HEK293 (cell line): ENCODE results near the gene XPO5.

Source experiments
- CTCF ChIA-PET: fragments of 350-600 bp; formaldehyde crosslinking; extraction: SDS; loops from one replicate; lab custom pipeline; 2021; ENCODE audit warnings: antibody characterized with exemption; lab: Yijun Ruan, JAX
- POLR2A ChIA-PET: fragments of 300-600 bp; formaldehyde crosslinking; extraction: SDS; loops from one replicate; lab custom pipeline; 2020; ENCODE audit warnings: antibody characterized with exemption, inconsistent platforms; lab: Yijun Ruan, JAX
- H3K27ac ChIP-seq: fragments of 200-500 bp; sonication (Bioruptor generic); 2 replicates; pipeline ENCODE4 v1.5.1; 2014; ENCODE audit warnings: low read depth, low read length, control low read depth, inconsistent platforms; ENCODE audit errors: extremely low read depth
- H3K36me3 ChIP-seq, 2 experiments: fragments of 200-500 bp in 1 of 2; sonication (Bioruptor generic) in 1 of 2; 1 replicate in 1 of 2; 2 replicates in 1 of 2; pipeline ENCODE4 v1.5.1; 2014 to 2017; ENCODE audit warnings: inconsistent platforms in 2 of 2, low read length in 2 of 2; ENCODE audit not compliant: control insufficient read depth in 2 of 2, insufficient read depth in 1 of 2
- H3K4me1 ChIP-seq: fragments of 200-500 bp; sonication (Bioruptor generic); 2 replicates; pipeline ENCODE4 v1.5.1; 2014; ENCODE audit warnings: mild to moderate bottlenecking, low read length, inconsistent platforms; ENCODE audit not compliant: control insufficient read depth, insufficient read depth
- H3K4me3 ChIP-seq: 2 replicates; pipeline ENCODE4 v1.5.1; 2011; ENCODE audit warnings: low read depth, mild to moderate bottlenecking, control low read depth, low read length, moderate library complexity
- H3K9me3 ChIP-seq: fragments of 200-500 bp; sonication (Bioruptor generic); 2 replicates; pipeline ENCODE4 v1.5.1; 2014; ENCODE audit warnings: low read depth, low read length, inconsistent platforms; ENCODE audit not compliant: control insufficient read depth, insufficient read depth
- ZEB2 ChIP-seq: fragments of 450-650 bp; formaldehyde crosslinking; IDR thresholded peaks from 2 replicates; pipeline ENCODE4 v1.5.1; 2016; ENCODE audit warnings: missing biosample characterization, missing genetic modification characterization
- ZNF146 ChIP-seq: fragments of 450-650 bp; formaldehyde crosslinking; IDR thresholded peaks from 2 replicates; pipeline ENCODE4 v1.5.1; 2016; ENCODE audit warnings: missing biosample characterization, missing genetic modification characterization
- ZNF48 ChIP-seq: fragments of 450-650 bp; formaldehyde crosslinking; IDR thresholded peaks from 2 replicates; pipeline ENCODE4 v1.5.1; 2016; ENCODE audit warnings: missing biosample characterization, missing genetic modification characterization
- ZNF624 ChIP-seq: fragments of 450-650 bp; formaldehyde crosslinking; IDR thresholded peaks from 2 replicates; pipeline ENCODE4 v1.5.1; 2017; ENCODE audit warnings: missing biosample characterization, missing genetic modification characterization
- ZNF626 ChIP-seq: fragments of 450-650 bp; sonication (Bioruptor Pico); formaldehyde crosslinking; IDR thresholded peaks from 2 replicates; pipeline ENCODE4 v1.5.1; 2018; ENCODE audit warnings: missing biosample characterization, missing genetic modification characterization, inconsistent platforms
- ZNF701 ChIP-seq: fragments of 450-650 bp; formaldehyde crosslinking; IDR thresholded peaks from 2 replicates; pipeline ENCODE4 v1.5.1; 2016; ENCODE audit warnings: missing biosample characterization, missing genetic modification characterization
- TF ChIP-seq, protein P1 (sequence below): fragments of 450-650 bp; formaldehyde crosslinking; IDR thresholded peaks from 2 replicates; pipeline ENCODE4 v1.5.1; 2016; ENCODE audit warnings: missing biosample characterization, missing genetic modification characterization, borderline replicate concordance
- TF ChIP-seq, protein P2 (sequence below): fragments of 450-650 bp; formaldehyde crosslinking; IDR thresholded peaks from 2 replicates; pipeline ENCODE4 v1.5.1; 2017; ENCODE audit warnings: missing biosample characterization, missing genetic modification characterization
- TF ChIP-seq, protein P3 (sequence below): IDR thresholded peaks from 2 replicates; pipeline ENCODE4 v1.6.1; 2011; ENCODE audit warnings: mild to moderate bottlenecking, low read depth, low read length, borderline replicate concordance

The XPO5 gene

DNA sequence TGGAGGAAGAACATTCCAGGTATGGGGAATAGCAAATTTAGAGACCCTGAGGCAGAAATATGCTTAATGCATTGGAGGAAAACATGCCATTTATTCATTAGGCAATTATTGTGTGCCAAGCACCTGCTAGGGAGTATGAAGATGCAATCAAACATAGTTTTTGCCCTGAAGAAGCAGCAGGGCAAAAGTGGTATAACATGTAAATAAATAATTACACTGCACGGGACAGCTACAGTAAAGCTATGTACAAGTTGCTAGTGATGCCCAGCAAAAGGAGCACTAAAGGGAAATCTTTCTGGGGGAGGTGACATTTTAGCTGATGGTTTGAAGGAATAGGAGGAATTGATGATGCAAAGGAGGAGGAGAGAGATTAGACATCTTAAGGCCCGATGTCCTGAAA is 99.1 kb downstream of the XPO5 start (continued):
- TF ChIP-seq, protein P1, sequence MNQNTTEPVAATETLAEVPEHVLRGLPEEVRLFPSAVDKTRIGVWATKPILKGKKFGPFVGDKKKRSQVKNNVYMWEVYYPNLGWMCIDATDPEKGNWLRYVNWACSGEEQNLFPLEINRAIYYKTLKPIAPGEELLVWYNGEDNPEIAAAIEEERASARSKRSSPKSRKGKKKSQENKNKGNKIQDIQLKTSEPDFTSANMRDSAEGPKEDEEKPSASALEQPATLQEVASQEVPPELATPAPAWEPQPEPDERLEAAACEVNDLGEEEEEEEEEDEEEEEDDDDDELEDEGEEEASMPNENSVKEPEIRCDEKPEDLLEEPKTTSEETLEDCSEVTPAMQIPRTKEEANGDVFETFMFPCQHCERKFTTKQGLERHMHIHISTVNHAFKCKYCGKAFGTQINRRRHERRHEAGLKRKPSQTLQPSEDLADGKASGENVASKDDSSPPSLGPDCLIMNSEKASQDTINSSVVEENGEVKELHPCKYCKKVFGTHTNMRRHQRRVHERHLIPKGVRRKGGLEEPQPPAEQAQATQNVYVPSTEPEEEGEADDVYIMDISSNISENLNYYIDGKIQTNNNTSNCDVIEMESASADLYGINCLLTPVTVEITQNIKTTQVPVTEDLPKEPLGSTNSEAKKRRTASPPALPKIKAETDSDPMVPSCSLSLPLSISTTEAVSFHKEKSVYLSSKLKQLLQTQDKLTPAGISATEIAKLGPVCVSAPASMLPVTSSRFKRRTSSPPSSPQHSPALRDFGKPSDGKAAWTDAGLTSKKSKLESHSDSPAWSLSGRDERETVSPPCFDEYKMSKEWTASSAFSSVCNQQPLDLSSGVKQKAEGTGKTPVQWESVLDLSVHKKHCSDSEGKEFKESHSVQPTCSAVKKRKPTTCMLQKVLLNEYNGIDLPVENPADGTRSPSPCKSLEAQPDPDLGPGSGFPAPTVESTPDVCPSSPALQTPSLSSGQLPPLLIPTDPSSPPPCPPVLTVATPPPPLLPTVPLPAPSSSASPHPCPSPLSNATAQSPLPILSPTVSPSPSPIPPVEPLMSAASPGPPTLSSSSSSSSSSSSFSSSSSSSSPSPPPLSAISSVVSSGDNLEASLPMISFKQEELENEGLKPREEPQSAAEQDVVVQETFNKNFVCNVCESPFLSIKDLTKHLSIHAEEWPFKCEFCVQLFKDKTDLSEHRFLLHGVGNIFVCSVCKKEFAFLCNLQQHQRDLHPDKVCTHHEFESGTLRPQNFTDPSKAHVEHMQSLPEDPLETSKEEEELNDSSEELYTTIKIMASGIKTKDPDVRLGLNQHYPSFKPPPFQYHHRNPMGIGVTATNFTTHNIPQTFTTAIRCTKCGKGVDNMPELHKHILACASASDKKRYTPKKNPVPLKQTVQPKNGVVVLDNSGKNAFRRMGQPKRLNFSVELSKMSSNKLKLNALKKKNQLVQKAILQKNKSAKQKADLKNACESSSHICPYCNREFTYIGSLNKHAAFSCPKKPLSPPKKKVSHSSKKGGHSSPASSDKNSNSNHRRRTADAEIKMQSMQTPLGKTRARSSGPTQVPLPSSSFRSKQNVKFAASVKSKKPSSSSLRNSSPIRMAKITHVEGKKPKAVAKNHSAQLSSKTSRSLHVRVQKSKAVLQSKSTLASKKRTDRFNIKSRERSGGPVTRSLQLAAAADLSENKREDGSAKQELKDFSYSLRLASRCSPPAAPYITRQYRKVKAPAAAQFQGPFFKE (tag by site-specific recombination), result no peak

DNA sequence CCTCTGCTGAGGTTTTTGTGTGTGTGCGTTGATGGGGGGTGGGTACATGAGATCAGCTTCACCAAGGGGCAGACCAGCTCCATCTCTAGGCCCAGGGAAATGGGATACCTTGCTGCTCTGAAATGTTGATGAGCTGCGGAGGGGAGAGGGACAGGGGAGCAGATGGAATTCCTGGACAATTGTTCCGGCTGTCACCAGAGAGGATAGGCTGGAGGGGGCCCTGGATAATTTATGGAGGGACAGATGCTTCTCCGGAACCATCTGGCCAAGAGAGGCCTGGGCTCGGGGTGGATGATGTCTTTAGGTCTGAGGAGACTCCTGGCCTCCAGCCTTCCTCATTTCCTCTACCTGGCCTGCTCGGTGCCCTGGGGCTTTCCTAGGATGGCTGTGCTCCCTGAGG is 100.3 kb downstream of the XPO5 start:
- TF ChIP-seq, protein P2, sequence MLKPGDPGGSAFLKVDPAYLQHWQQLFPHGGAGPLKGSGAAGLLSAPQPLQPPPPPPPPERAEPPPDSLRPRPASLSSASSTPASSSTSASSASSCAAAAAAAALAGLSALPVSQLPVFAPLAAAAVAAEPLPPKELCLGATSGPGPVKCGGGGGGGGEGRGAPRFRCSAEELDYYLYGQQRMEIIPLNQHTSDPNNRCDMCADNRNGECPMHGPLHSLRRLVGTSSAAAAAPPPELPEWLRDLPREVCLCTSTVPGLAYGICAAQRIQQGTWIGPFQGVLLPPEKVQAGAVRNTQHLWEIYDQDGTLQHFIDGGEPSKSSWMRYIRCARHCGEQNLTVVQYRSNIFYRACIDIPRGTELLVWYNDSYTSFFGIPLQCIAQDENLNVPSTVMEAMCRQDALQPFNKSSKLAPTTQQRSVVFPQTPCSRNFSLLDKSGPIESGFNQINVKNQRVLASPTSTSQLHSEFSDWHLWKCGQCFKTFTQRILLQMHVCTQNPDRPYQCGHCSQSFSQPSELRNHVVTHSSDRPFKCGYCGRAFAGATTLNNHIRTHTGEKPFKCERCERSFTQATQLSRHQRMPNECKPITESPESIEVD (tag by site-specific recombination), result no peak
- TF ChIP-seq, protein P3, sequence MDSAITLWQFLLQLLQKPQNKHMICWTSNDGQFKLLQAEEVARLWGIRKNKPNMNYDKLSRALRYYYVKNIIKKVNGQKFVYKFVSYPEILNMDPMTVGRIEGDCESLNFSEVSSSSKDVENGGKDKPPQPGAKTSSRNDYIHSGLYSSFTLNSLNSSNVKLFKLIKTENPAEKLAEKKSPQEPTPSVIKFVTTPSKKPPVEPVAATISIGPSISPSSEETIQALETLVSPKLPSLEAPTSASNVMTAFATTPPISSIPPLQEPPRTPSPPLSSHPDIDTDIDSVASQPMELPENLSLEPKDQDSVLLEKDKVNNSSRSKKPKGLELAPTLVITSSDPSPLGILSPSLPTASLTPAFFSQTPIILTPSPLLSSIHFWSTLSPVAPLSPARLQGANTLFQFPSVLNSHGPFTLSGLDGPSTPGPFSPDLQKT, result no peak
- TF ChIP-seq ZEB2, result no peak
- TF ChIP-seq ZNF626 (tag by site-specific recombination), result no peak
- TF ChIP-seq ZNF701 (tag by site-specific recombination), result no peak
- TF ChIP-seq ZNF48 (tag by site-specific recombination), result no peak
- no peak overlapping the region for H3K4me3 ChIP-seq
- H3K27ac ChIP-seq, result no peak overlapping the region
- H3K36me3 ChIP-seq, result peaks cover 0 to 14% of the 10 kb centered on the region in 2 experiments; a peak in 2 of 3 replicates
- peaks cover 10% of the 10 kb centered on the region for H3K4me1 ChIP-seq
- ChIA-PET CTCF (interaction anchor here (1.6 to 2.9 kb wide), 2 partner anchors 21 to 33 kb away, joined by 3 to 14 read pairs; no protein-coding TSS in a partner anchor), POLR2A (interaction anchor here (0.9 to 1.0 kb wide), 2 partner anchors 14 to 38 kb away, joined by 3 to 5 read pairs; no protein-coding TSS in a partner anchor)
- no peaks in the 10 kb centered on the region for H3K9me3 ChIP-seq

DNA sequence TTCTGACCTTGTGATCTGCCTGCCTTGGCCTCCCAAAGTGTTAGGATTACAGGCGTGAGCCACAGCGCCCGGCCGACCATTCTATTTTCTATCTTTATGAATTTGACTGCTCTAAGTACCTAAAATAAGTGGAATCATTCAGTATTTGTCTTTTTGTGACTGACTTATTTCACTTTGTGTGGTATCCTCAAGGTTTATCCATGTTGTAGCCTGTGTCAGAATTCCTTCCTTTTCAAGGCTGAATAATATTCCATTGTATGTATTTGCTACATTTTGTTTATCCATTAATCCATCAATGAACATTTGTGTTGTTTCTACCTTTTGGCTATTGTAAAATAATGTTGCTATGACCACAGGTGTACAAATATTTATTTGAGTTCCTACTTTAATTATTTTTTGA is 103.3 kb downstream of the XPO5 start:
- POLR2A ChIA-PET, result no interaction called here
- TF ChIP-seq ZNF624 (tag by site-specific recombination), result no peak
- TF ChIP-seq ZNF146 (tag by site-specific recombination), result peak; percentile 93
- TF ChIP-seq, all 188 proteins: peak for 1
- CTCF ChIA-PET, result no interaction called here
- peaks cover 10% of the 10 kb centered on the region; the same call in 1 of the 2 replicates for H3K4me1 ChIP-seq
- H3K9me3 ChIP-seq, result no peaks in the 10 kb centered on the region
- H3K36me3 ChIP-seq, result no peaks in the 10 kb centered on the region
- H3K4me3 ChIP-seq, result no peak overlapping the region
- no peak overlapping the region for H3K27ac ChIP-seq
